Suprapubic skin (tissue), 4 donors: ENCODE results near the gene ST3GAL5.
"Not testable (repeated sequence)": the region's sequence is repeated elsewhere in the genome, so short reads cannot be mapped to it uniquely, and the experiment has no call there.

Experiments used
- CTCF ChIP-seq, 2 donors: fragments of 200-600 bp in 1 of 2; fragments of 450-650 bp in 1 of 2; sonication (generic) in 1 of 2; IDR thresholded peaks; one replicate each; pipeline ENCODE4 v1.5.1; 2016 to 2019; ENCODE audit warnings: antibody characterized with exemption in 2 of 2, mild to moderate bottlenecking in 1 of 2, moderate library complexity in 1 of 2
- POLR2A ChIP-seq, 2 donors: fragments of 450-650 bp; IDR thresholded peaks; one replicate each; pipeline ENCODE4 v1.6.1; 2017; ENCODE audit warnings: antibody characterized with exemption in 2 of 2, mild to moderate bottlenecking in 2 of 2, moderate library complexity in 2 of 2
- POLR2AphosphoS5 ChIP-seq, 3 donors: sonication (generic); formaldehyde crosslinking; IDR thresholded peaks; one replicate each; pipeline ENCODE4 v1.6.1; 2017; ENCODE audit warnings: antibody characterized with exemption in 3 of 3

DNA sequence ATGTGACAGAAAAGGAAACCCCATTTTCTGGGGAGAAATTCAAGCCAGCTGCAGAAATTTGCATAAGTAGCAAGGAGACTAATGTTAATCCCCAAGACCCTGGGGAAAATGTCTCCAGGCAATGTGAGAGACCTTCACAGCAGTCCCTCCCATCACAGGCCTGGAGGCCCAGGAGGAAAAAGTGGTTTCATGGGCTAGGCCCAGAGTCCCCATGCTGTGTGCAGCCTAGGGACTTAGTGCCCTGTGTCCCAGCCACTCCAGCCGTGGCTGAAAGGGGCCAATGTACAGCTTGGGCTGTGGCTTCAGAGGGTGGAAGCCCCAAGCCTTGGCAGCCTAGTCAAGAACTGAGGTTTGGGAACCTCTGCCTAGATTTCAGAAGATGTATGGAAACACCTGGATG, 7.0 kb downstream of the ST3GAL5 start:
- not testable (repeated sequence) for TF ChIP-seq POLR2AphosphoS5, CTCF, POLR2A (IDR thresholded peaks at IDR 0.05)
